GM23248 (cell line): ENCODE measurements around the gene GUCY1B1.

Experiments
- EZH2 ChIP-seq: fragments of 200-600 bp; sonication (generic); IDR thresholded peaks from 2 replicates; pipeline ENCODE4 v1.6.1; 2018; ENCODE audit warnings: antibody characterized with exemption, mild to moderate bottlenecking; ENCODE audit not compliant: insufficient read depth, poor library complexity, severe bottlenecking
- EZH2phosphoT487 ChIP-seq: fragments of 200-600 bp; sonication (generic); IDR thresholded peaks from 2 replicates; pipeline ENCODE4 v1.6.1; 2018; ENCODE audit warnings: antibody characterized with exemption, moderate library complexity, mild to moderate bottlenecking, low read depth; ENCODE audit not compliant: insufficient read depth

GRCh38 chr4:155799116-155799793 is 40.4 kb downstream of the GUCY1B1 start:
- TF ChIP-seq EZH2 (no peak), EZH2phosphoT487 (no peak)
